H1 (cell line): ENCODE data around the gene FGF19. TPM values are rescaled to one million over a fixed set of nuclear protein-coding genes. Genes with fewer than 3 reads are reported as not detected.

Experiments used
- CTCF ChIA-PET: fragments of 300-600 bp; sonication (Branson Sonifier 250); formaldehyde crosslinking; loops from one replicate; lab custom pipeline; 2021; ENCODE audit not compliant: partially characterized antibody; lab: Charles Lee
- POLR2A ChIA-PET: fragments of 300-600 bp; sonication (Branson Sonifier 250); formaldehyde crosslinking; loops from one replicate; lab custom pipeline; 2021; ENCODE audit warnings: inconsistent platforms; ENCODE audit not compliant: partially characterized antibody; lab: Charles Lee
- DNase-seq, 2 experiments: peaks; one replicate each; pipeline versions ENCODE4 v3.0.0 to v3.0.0-alpha.2; 2010 to 2022; ENCODE audit warnings: low spot score in 2 of 2, low read depth in 1 of 2, mixed read lengths in 1 of 2
- FAIRE-seq: peaks from 2 replicates; lab custom pipeline; 2011; peaks lifted over from hg19 to GRCh38; lab: Jason Lieb, UNC
- H2AFZ ChIP-seq: 2 replicates; pipeline ENCODE4 v1.8.1; 2012; ENCODE audit warnings: low read length, inconsistent platforms
- H2AK5ac ChIP-seq: 2 replicates; pipeline ENCODE4 v1.6.1; 2013; ENCODE audit warnings: low read depth, low read length
- H2BK120ac ChIP-seq: replicated peaks from 2 replicates; pipeline ENCODE3; 2013; ENCODE audit warnings: low read depth, low read length, inconsistent platforms
- H2BK12ac ChIP-seq: 2 replicates; pipeline ENCODE4 v1.6.1; 2013; ENCODE audit warnings: low read depth, low read length
- H2BK15ac ChIP-seq: 2 replicates; pipeline ENCODE4 v1.6.1; 2013; ENCODE audit warnings: low read length
- H2BK20ac ChIP-seq: 2 replicates; pipeline ENCODE4 v1.6.1; 2013; ENCODE audit warnings: low read length
- H2BK5ac ChIP-seq: 2 replicates; pipeline ENCODE4 v1.6.1; 2013; ENCODE audit warnings: low read depth, low read length
- H3K14ac ChIP-seq: 2 replicates; pipeline ENCODE4 v1.6.1; 2013; ENCODE audit warnings: inconsistent platforms; ENCODE audit not compliant: insufficient read length
- H3K18ac ChIP-seq: 2 replicates; pipeline ENCODE4 v1.6.1; 2013; ENCODE audit warnings: low read length; ENCODE audit errors: extremely low read depth
- H3K23ac ChIP-seq: 2 replicates; pipeline ENCODE4 v1.6.1; 2013; ENCODE audit warnings: inconsistent platforms; ENCODE audit not compliant: insufficient read length
- H3K23me2 ChIP-seq: 2 replicates; pipeline ENCODE4 v1.6.1; 2013; ENCODE audit warnings: low read depth, low read length
- H3K27ac ChIP-seq: 2 replicates; pipeline ENCODE4 v1.6.1; 2011; ENCODE audit warnings: low read depth, low read length, inconsistent platforms
- H3K27me3 ChIP-seq, 4 experiments: replicated peaks in 1 of 4; 1 replicate in 1 of 4; 2 replicates in 3 of 4; pipeline versions ENCODE4 v1.6.1 to v1.8.1; 2011 to 2013; ENCODE audit warnings: low read length in 3 of 4, mild to moderate bottlenecking in 3 of 4, inconsistent platforms in 2 of 4, mixed read lengths in 2 of 4, moderate library complexity in 1 of 4; ENCODE audit not compliant: control insufficient read depth in 3 of 4, insufficient read depth in 3 of 4; ENCODE audit errors: extremely low read depth in 1 of 4
- H3K36me3 ChIP-seq, 4 experiments: 2 replicates each; pipeline versions ENCODE4 v1.6.1 to v1.8.1; 2011 to 2013; ENCODE audit warnings: mild to moderate bottlenecking in 4 of 4, low read length in 3 of 4, moderate library complexity in 2 of 4, control low read depth in 1 of 4, inconsistent platforms in 1 of 4; ENCODE audit not compliant: insufficient read depth in 4 of 4, control insufficient read depth in 2 of 4
- H3K4ac ChIP-seq: replicated peaks from 2 replicates; pipeline ENCODE3; 2013; ENCODE audit warnings: low read length, low read depth, mixed read lengths, inconsistent platforms; ENCODE audit not compliant: insufficient read length
- H3K4me1 ChIP-seq, 4 experiments: replicated peaks in 1 of 4; 1 replicate in 1 of 4; 2 replicates in 3 of 4; pipeline versions ENCODE4 v1.6.1 to v1.8.1; 2011 to 2013; ENCODE audit warnings: low read length in 3 of 4, inconsistent platforms in 2 of 4, mixed read lengths in 1 of 4; ENCODE audit not compliant: insufficient read depth in 4 of 4, control insufficient read depth in 3 of 4
- H3K4me2 ChIP-seq, 2 experiments: 2 replicates each; pipeline versions ENCODE4 v1.6.1 to v1.8.1; 2011 to 2013; ENCODE audit warnings: low read depth in 2 of 2, low read length in 2 of 2, control low read depth in 1 of 2, inconsistent platforms in 1 of 2, mild to moderate bottlenecking in 1 of 2; ENCODE audit not compliant: insufficient read depth in 1 of 2
- H3K4me3 ChIP-seq, 4 experiments: fragments of 200-600, 300-600 bp in 1 of 4; sonication (generic), shearing (Covaris generic), sonication (Bioruptor Twin) in 1 of 4; 2 replicates each; pipeline versions ENCODE4 v1.5.1 to v1.8.1; 2011 to 2016; ENCODE audit warnings: low read length in 4 of 4, low read depth in 3 of 4, control low read depth in 2 of 4, inconsistent platforms in 2 of 4, mild to moderate bottlenecking in 2 of 4, mixed read lengths in 1 of 4, moderate library complexity in 1 of 4; ENCODE audit not compliant: insufficient read depth in 2 of 4; ENCODE audit errors: extremely low read depth in 1 of 4
- H3K56ac ChIP-seq: replicated peaks from 2 replicates; pipeline ENCODE3; 2013; ENCODE audit warnings: low read depth, mild to moderate bottlenecking, mixed read lengths, low read length, inconsistent platforms; ENCODE audit not compliant: insufficient read length
- H3K79me1 ChIP-seq: 2 replicates; pipeline ENCODE4 v1.6.1; 2013; ENCODE audit warnings: low read depth, low read length, control low read depth
- H3K79me2 ChIP-seq, 2 experiments: 2 replicates each; pipeline versions ENCODE4 v1.6.1 to v1.8.1; 2012 to 2013; ENCODE audit warnings: low read length in 2 of 2, mild to moderate bottlenecking in 2 of 2, inconsistent platforms in 1 of 2; ENCODE audit not compliant: insufficient read depth in 2 of 2, control insufficient read depth in 1 of 2
- H3K9ac ChIP-seq, 4 experiments: replicated peaks in 1 of 4; 1 replicate in 1 of 4; 2 replicates in 3 of 4; pipeline versions ENCODE4 v1.6.1 to v1.8.1; 2011 to 2013; ENCODE audit warnings: low read depth in 3 of 4, low read length in 3 of 4, control low read depth in 2 of 4, mild to moderate bottlenecking in 2 of 4, moderate library complexity in 2 of 4, inconsistent platforms in 1 of 4; ENCODE audit errors: extremely low read depth in 1 of 4
- H3K9me3 ChIP-seq, 2 experiments: 2 replicates each; pipeline versions ENCODE4 v1.6.1 to v1.8.1; 2012 to 2013; ENCODE audit warnings: mild to moderate bottlenecking in 2 of 2, moderate library complexity in 2 of 2, control low read depth in 1 of 2, inconsistent platforms in 1 of 2, low read depth in 1 of 2, low read length in 1 of 2, mixed read lengths in 1 of 2; ENCODE audit not compliant: insufficient read depth in 2 of 2
- H4K20me1 ChIP-seq, 2 experiments: replicated peaks in 1 of 2; 2 replicates each; pipeline versions ENCODE3 to v1.8.1; 2011 to 2013; ENCODE audit warnings: inconsistent platforms in 2 of 2, low read length in 2 of 2, mild to moderate bottlenecking in 1 of 2; ENCODE audit not compliant: insufficient read depth in 2 of 2, control insufficient read depth in 1 of 2
- H4K5ac ChIP-seq: 2 replicates; pipeline ENCODE4 v1.6.1; 2013; ENCODE audit warnings: low read length, low read depth, mixed read lengths, inconsistent platforms; ENCODE audit not compliant: insufficient read length
- H4K8ac ChIP-seq: 2 replicates; pipeline ENCODE4 v1.8.0; 2013; ENCODE audit warnings: mild to moderate bottlenecking, moderate library complexity, low read length, inconsistent platforms; ENCODE audit not compliant: insufficient read depth; ENCODE audit errors: extremely low read depth
- H4K91ac ChIP-seq: replicated peaks from 2 replicates; pipeline ENCODE3; 2013; ENCODE audit warnings: low read length, mixed read lengths, inconsistent platforms; ENCODE audit not compliant: insufficient read length
- GABPA ChIP-seq: IDR thresholded peaks from 2 replicates; pipeline ENCODE4 v1.6.1; 2011; ENCODE audit warnings: mild to moderate bottlenecking, low read length, moderate library complexity, borderline replicate concordance; ENCODE audit not compliant: insufficient read depth
- SUZ12 ChIP-seq: fragments of 200-600 bp; sonication (generic); IDR thresholded peaks from 2 replicates; pipeline ENCODE4 v1.6.1; 2012; ENCODE audit warnings: mild to moderate bottlenecking, inconsistent platforms, low read length, moderate library complexity, mixed read lengths
- WGBS, 2 experiments: shearing (Covaris generic) in 1 of 2; methylation state at CpG; one replicate each; pipeline versions ENCODE4 v1.1.6 to v1.1.7; 2013 to 2015; ENCODE audit warnings: low lambda C conversion rate in 2 of 2, mixed read lengths in 2 of 2, inconsistent platforms in 1 of 2, low coverage in 1 of 2, missing lambda C conversion rate in 1 of 2; ENCODE audit not compliant: insufficient replicate concordance in 2 of 2, insufficient coverage in 1 of 2, insufficient read length in 1 of 2; ENCODE audit errors: extremely low coverage in 1 of 2, missing lambda C conversion rate in 1 of 2; 5-methylcytosine and 5-hydroxymethylcytosine counted together
- polyA plus RNA-seq, 7 experiments: library from polyadenylated mRNA; depleted of rRNA in 3 of 7; stranded (reverse) in 5 of 7; unstranded in 2 of 7; fragments of >200 nt in 5 of 7; fragments of 200-250 nt in 2 of 7; gene quantifications; 1 replicate in 5 of 7; 2 replicates in 1 of 7; 4 replicates in 1 of 7; pipeline versions ENCODE4 v1.2.1 to v1.2.3, GENCODE V29; 2011 to 2013; ENCODE audit warnings: missing spikeins in 2 of 7, mixed read lengths in 2 of 7
- total RNA-seq: library from RNA; stranded (reverse); fragmentation: NEBNext Ultra II Directional; extraction: Animal tissue kit (Norgen Biotek cat#: 25700); gene quantifications from 2 replicates; pipeline ENCODE4 v1.2.1, GENCODE V29; 2021

FGF19 gene
- total and polyA plus RNA-seq, 2 of the 8 experiments (the other 6 are each of a cell fraction or from before 2014, with no cell fraction given), result 9.6 to 14.8 TPM

- H3K56ac ChIP-seq, result no peak overlapping the region
- no peak overlapping the region for H3K18ac ChIP-seq
- H3K79me1 ChIP-seq, result no peaks in the 10 kb centered on the region
- no peak for FAIRE-seq
- H3K23me2 ChIP-seq, result no peaks in the 10 kb centered on the region
- no peaks in the 10 kb centered on the region for H3K79me2 ChIP-seq
- H2BK20ac ChIP-seq, result no peak overlapping the region
- H2BK12ac ChIP-seq, result no peak overlapping the region
- no peak overlapping the region for H3K9ac ChIP-seq
- TF ChIP-seq GABPA (no peak), SUZ12 (no peak)
- H4K5ac ChIP-seq, result no peak overlapping the region
- WGBS, 2 experiments, result 84% methylated on average over 5 of the region's 8 CpGs; no CpG with 5 or more reads in 1 of the 2 experiments
- peaks cover 0 to 3% (median 1%) of the 10 kb centered on the region in 4 experiments; a peak in 1 of 7 replicates for H3K4me1 ChIP-seq
- no peak overlapping the region; the same call in 1 of the 2 replicates for H2AFZ ChIP-seq
- no peak for DNase-seq
- H3K36me3 ChIP-seq, result no peaks in the 10 kb centered on the region
- H4K8ac ChIP-seq, result no peak overlapping the region
- CTCF ChIA-PET, result interaction anchor here (1.1 to 20.5 kb wide), 2 partner anchors 67 to 152 kb away, joined by 4 to 197 read pairs; no protein-coding TSS in a partner anchor
- H3K4ac ChIP-seq, result no peak overlapping the region
- H4K20me1 ChIP-seq, result peaks cover 0 to 2% of the 10 kb centered on the region in 2 experiments
- H2BK5ac ChIP-seq, result no peak overlapping the region
- no peak overlapping the region for H3K27ac ChIP-seq
- POLR2A ChIA-PET, result no interaction called here
- H3K4me3 ChIP-seq, result no peak overlapping the region
- no peaks in the 10 kb centered on the region; a peak in 2 of 7 replicates for H3K27me3 ChIP-seq
- H2BK120ac ChIP-seq, result no peak overlapping the region
- peaks cover 6 to 9% of the 10 kb centered on the region in 2 experiments; a peak in 2 of 4 replicates for H3K9me3 ChIP-seq
- H3K4me2 ChIP-seq, result no peak overlapping the region
- no peak overlapping the region for H2AK5ac ChIP-seq
- H4K91ac ChIP-seq, result peak overlapping the region; percentile 30
- no peak overlapping the region for H2BK15ac ChIP-seq
- H3K14ac ChIP-seq, result no peak overlapping the region
- H3K23ac ChIP-seq, result no peak overlapping the region
Observed at GRCh38 chr11:69730500-69730899, 26.7 kb upstream of the FGF19 start.
